Left lung (tissue), 10 donors: Measurements from ENCODE around the gene MYL1. TPM values are rescaled to one million over a fixed set of nuclear protein-coding genes. Genes with fewer than 3 reads are reported as not detected.

Experiments
- ATAC-seq: fragments of 200-7000 bp; cut with Tn5 transposase; one replicate; pipeline ENCODE4 v1.9.1; 2020; ENCODE audit warnings: moderate library complexity
- DNase-seq, 4 donors: peaks; one replicate each; pipeline ENCODE4 v3.0.0-alpha.2; 2013 to 2020
- H3K27ac ChIP-seq, 2 donors: fragments of 200-600 bp; sonication (generic) in 1 of 2; one replicate each; pipeline versions ENCODE4 v1.5.0 to v1.8.0; 2020 to 2021
- H3K27me3 ChIP-seq, 2 donors: fragments of 200-600 bp; sonication (generic) in 1 of 2; one replicate each; pipeline versions ENCODE4 v1.5.0 to v1.8.0; 2020 to 2021
- H3K36me3 ChIP-seq, 2 donors: fragments of 200-600 bp; sonication (generic) in 1 of 2; one replicate each; pipeline versions ENCODE4 v1.5.0 to v1.8.0; 2020 to 2021
- H3K4me1 ChIP-seq, 2 donors: fragments of 200-600 bp; one replicate each; pipeline ENCODE4 v1.8.0; 2021
- H3K4me3 ChIP-seq, 2 donors: fragments of 200-600 bp; sonication (generic) in 1 of 2; one replicate each; pipeline versions ENCODE4 v1.5.0 to v1.8.0; 2020 to 2021; ENCODE audit warnings: mild to moderate bottlenecking in 1 of 2
- H3K9me3 ChIP-seq, 2 donors: fragments of 200-600 bp; sonication (generic) in 1 of 2; one replicate each; pipeline versions ENCODE4 v1.5.0 to v1.8.0; 2020 to 2021
- CTCF ChIP-seq, 2 donors: fragments of 200-600 bp; sonication (generic) in 1 of 2; IDR thresholded peaks; one replicate each; pipeline versions ENCODE4 v1.5.0 to v1.8.0; 2021; ENCODE audit warnings: antibody characterized with exemption in 2 of 2
- intact Hi-C, 2 donors: fragments of 100-400 bp; cut with DNase I; formaldehyde crosslinking; loops; one replicate each; pipeline versions ENCODE4 v1.11.2 to v1.14.2; 2022
- polyA plus RNA-seq, 6 donors: library from polyadenylated mRNA; unstranded; fragments of 120-200 nt; gene quantifications; one replicate each; pipeline ENCODE4 v1.2.1, GENCODE V29; 2013; ENCODE audit not compliant: insufficient read length in 6 of 6
- total RNA-seq, 2 donors: library from RNA; stranded (reverse); fragmentation: NEBNext Ultra II Directional; extraction: Animal tissue kit (Norgen Biotek cat#: 25700); gene quantifications; one replicate each; pipeline ENCODE4 v1.2.1, GENCODE V29; 2021
- donor health status: DM: no; HTN: yes; CAD: no.
- donor health status: DM: no; HTN: no; CAD: no.

The MYL1 gene
- total and polyA plus RNA-seq, 8 donors, result 0.54 TPM; not detected in 7

DNA sequence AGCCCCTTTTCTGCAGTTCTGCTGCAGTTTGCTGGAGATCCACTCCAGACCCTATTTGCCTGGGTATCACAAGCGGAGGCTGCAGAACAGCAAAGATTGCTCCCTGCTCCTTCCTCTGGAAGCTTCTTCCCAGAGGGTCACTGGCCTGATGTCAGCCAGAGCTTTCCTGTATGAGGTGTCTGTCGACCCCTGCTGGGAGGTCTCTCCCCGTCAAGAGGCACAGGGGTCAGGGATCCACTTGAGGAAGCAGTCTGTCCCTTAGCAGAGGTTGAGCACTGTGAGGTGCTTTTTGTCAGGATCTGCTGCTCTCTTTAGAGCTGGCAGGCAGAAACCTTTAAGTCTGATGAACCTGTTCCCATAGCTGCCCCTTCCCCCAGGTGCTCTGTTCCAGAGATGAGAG is 42.0 kb upstream of the MYL1 start:
- Histone ChIP-seq H3K9me3 (no peaks in the 10 kb centered on the region), H3K36me3 (no peaks in the 10 kb centered on the region), H3K27ac (no peak overlapping the region), H3K4me1 (no peaks in the 10 kb centered on the region), H3K4me3 (no peak overlapping the region), H3K27me3 (no peaks in the 10 kb centered on the region)
- TF ChIP-seq CTCF (IDR thresholded peaks at IDR 0.05), result no peak
- intact Hi-C loops, result no loop called here
- ATAC-seq, result no peak
- no peak for DNase-seq

DNA sequence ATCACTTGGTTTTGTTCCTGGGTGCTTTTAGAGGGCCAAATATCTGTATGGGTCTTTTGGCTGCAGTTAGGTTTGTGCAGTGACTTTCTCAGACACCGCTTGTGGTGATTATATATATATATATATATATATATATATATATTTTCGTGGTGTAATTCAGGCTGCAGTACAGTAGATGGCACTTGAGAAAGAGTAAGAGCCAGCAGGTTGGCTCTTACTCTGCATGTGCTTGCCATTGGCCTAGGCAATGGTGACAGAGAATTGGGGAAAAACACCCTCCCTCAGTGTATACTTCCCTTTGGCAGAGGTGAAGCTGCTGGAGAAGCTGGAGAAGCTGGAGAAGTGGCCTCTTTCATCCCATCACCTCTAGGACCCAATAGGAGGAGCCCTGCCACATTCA is 22.2 kb upstream of the MYL1 start:
- no peak for DNase-seq
- Histone ChIP-seq H3K9me3 (peaks cover 0 to 23% of the 10 kb centered on the region in 2 donors), H3K27me3 (no peaks in the 10 kb centered on the region), H3K4me3 (no peak overlapping the region), H3K27ac (no peak overlapping the region), H3K4me1 (no peaks in the 10 kb centered on the region), H3K36me3 (no peaks in the 10 kb centered on the region)
- TF ChIP-seq CTCF (IDR thresholded peaks at IDR 0.05), result no peak
- ATAC-seq, result no peak
- intact Hi-C loops, result no loop called here

- Histone ChIP-seq H3K4me3 (no peak overlapping the region), H3K9me3 (no peaks in the 10 kb centered on the region), H3K36me3 (no peaks in the 10 kb centered on the region), H3K4me1 (no peaks in the 10 kb centered on the region), H3K27ac (no peak overlapping the region), H3K27me3 (no peaks in the 10 kb centered on the region)
- ATAC-seq (no peak), DNase-seq (no peak)
- TF ChIP-seq CTCF (IDR thresholded peaks at IDR 0.05), result no peak
- intact Hi-C loops, result no loop called here
These were observed 9.9 kb upstream of the MYL1 start for GRCh38 chr2:210324906-210325305.

- DNase-seq, result no peak
- Histone ChIP-seq H3K27me3 (no peaks in the 10 kb centered on the region), H3K9me3 (no peaks in the 10 kb centered on the region), H3K36me3 (no peaks in the 10 kb centered on the region), H3K4me3 (no peak overlapping the region), H3K4me1 (no peaks in the 10 kb centered on the region), H3K27ac (no peak overlapping the region)
- ATAC-seq, result no peak
- intact Hi-C loops, result no loop called here
- TF ChIP-seq CTCF (IDR thresholded peaks at IDR 0.05), result no peak
These were observed 9.5 kb upstream of the MYL1 start for GRCh38 chr2:210324458-210324857.

DNA sequence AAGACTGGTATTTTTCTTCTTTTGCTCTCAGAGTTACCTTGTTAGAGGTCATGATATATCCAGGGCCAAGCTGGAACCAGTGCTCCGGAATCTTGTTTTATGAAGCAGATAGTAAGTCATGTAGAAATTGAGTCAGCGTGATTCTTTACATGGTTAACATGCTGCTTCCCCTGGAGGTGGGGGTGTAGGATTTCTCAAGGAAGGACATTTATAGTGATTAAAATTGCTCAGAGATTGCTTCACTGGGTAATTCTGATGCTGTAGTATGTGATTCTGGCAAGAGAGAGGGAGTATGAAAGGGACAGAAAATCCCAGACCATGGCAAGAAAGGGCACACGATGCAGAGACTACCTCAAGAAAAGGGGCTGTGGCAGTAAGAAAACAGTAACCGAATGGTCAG is 8.0 kb upstream of the MYL1 start:
- H3K4me3 ChIP-seq, result no peak overlapping the region
- H3K9me3 ChIP-seq, result no peaks in the 10 kb centered on the region
- no peaks in the 10 kb centered on the region for H3K4me1 ChIP-seq
- DNase-seq (no peak), ATAC-seq (no peak)
- no peak overlapping the region for H3K27ac ChIP-seq
- H3K36me3 ChIP-seq, result no peaks in the 10 kb centered on the region
- intact Hi-C loops, result no loop called here
- no peaks in the 10 kb centered on the region for H3K27me3 ChIP-seq
- no peak for TF ChIP-seq CTCF (IDR thresholded peaks at IDR 0.05)
